HG03066 (cell line): Measurements from ENCODE around the gene PCAT6.
A peak's percentile ranks its signal among the peaks of the same experiment; 100 is the strongest.
"Not testable (repeated sequence)": the region's sequence is repeated elsewhere in the genome, so short reads cannot be mapped to it uniquely, and the experiment has no call there.

Experiments used
- ATAC-seq: cut with Tn5 transposase; IDR thresholded peaks from one replicate; pipeline ENCODE4 v1.9.1; 2021; ENCODE audit warnings: low read depth; ENCODE audit not compliant: unreplicated experiment

PCAT6 gene

DNA sequence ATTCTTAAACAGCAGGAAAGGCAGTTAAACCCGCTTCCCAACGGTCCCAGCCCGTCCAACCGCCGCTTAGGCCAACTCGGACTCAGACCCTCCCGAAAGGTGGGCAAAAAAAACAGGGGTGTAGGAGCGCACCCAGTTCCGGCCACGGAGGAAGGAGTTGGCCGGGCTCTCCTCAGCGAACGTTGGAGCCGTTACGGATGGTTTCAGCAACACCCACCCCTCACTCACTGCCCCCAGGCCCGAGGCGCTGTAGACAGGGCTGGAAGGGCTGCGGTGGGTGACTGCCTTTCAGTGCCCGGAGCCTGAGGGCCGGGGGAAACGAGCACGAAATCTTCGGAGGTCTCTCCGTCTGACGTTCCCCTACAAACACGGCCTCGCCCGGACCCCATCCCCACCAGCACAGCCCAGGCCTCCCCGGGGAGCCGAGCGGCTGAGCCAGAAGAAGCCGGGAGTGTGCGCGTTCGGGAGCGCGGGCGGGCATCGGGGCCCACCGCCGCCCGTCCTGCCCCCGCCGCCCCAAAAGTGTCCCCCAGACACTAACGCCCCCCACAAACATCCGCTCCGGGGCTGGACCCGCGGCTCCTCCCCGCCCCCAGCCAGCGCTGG is 3.8 kb upstream of the PCAT6 start:
- ATAC-seq: no peak

DNA sequence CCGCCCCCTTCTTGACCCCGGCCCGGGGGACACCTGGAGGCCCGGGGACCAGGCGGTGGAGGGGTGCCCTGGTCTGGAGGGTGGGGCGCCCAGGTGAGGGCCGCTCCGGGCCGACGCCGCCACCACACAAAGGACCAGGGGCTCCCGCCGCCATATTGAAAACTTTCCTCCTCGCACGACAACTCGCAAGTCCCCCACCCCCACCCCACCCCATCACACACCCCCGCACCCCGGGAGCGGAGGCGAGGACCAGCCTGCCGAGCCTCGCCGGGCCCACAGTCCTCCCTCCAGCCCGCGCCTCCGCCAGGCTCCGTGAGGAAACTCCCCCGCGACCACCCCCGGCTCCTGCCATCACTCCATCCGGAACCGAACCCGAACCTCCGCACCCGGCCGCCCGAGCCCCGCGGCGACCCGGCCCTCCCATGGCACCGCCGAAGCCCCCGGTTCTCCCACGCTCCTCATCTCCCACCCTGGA is 3.3 kb upstream of the PCAT6 start:
- no peak for ATAC-seq

DNA sequence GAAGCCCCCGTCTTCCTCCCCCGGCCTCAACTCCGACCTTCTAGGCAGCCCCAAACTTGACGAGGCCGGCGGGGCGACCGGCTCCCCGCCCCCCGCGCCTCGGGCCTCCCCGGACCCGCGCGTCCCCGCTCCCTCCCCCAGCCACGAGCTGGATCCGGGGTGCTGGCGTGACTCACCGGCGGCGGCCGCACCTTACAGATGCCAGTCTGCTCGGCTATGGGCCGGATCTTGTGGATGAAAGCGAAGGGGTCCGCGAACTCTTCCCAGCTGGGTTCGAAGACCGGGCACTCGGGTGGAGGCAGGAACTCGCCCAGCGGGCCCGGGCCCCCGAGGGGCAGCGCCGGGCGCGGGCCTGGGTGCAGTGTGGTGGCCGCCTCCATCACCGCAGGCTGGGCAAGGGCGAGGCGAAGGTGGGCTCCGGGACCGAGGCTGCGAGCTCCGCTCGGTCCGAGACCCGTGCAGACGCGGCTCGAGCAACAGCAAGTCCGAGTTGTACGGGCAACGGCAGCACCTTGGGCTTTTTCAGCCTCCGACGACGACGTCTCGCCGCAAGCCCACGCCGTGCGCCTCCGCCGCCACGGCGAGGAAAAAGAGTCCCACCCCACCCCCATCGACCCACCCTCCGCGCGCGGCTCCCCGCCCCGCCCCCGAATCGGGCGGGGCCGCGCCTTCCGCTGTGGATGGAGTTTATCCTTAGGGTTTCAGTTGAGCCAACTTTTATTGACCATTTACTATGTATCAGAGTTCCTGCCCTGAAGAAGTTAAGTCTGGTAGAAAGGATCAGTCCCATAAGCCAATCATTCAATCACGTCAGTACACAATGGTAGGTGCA is 2.6 kb upstream of the PCAT6 start, which contains the start of gene KDM5B:
KDM5B (minus strand) TSS at position 496 of the 832 bp plus-strand sequence; CDS start at position 380, 116 bp downstream.
- ATAC-seq: no peak

DNA sequence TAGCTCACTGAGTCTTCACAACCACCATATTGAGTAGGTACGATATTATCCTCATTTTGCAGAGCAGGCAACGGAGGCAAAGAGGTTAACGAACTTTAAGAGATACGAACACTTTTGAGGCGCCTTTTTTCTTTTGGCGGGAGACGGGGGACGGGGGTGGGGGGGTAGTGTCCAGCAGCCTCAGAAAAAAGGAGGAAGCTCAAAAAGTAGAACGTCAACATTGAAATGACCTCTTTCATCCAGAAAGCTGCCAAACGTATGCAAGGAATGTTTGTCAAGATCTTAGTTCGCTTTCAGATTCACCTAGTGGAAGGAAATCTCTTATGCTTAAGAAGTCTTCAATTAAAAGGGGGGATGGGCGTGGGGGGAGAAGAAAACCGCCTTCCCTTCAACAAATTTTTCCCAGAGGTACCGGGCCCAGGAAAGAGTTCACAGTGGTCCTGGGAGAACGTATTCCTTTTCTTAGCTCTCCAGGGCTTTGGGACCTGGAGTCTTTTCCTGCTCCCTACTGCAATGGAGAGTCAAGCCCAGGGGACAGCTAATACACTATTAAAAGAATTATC is 1.1 kb upstream of the PCAT6 start:
- ATAC-seq: no peak

GRCh38 chr1:202810193-202810614 is 550 bp upstream of the PCAT6 start:
- ATAC-seq: no peak

- peak; percentile 20 for ATAC-seq
These were observed 782 bp downstream of the PCAT6 start for GRCh38 chr1:202811296-202812175.

GRCh38 chr1:202812176-202813026 is 1.6 kb downstream of the PCAT6 start:
- ATAC-seq: no peak

GRCh38 chr1:202815120-202815519 is 4.4 kb downstream of the PCAT6 start:
- ATAC-seq: no peak

DNA sequence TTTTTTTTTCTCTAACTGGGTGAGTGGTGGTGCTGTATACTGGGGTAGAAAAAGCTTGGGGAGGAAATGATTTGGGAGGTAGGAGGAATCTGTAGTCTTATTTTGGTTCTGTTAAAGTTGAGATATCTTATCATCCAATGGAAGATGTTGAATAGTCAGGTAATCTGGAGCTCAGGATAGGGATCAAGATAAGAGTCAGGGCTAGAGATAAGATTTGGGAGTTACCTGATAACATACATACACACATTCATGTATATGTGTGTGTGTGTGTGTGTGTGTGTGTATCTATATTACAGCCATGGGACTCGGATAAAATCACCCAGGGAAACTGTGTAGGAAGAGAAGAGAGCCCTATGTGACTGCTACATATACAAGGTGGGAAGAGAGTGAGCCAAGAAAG is 8.1 kb downstream of the PCAT6 start:
- ATAC-seq: no peak

DNA sequence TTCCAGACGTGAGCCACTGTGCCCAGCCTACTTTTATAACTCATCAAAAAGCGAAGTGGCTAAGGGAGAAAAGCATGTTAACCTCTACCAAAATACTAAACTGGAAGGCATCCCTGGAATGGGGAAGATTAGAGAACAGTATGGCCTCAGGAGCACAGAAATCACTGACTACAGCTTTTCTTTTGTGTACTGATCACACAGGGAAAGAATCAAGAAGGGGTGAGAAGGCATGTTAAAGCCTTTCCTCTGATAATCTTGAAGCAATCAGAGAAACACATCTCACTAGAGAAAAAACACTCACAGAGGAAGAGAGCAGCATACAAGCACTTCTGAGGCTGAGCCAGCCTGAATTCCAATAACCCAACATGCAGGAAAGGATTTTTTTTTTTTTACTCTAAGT is 10.7 kb downstream of the PCAT6 start:
- no peak for ATAC-seq

- no peak for ATAC-seq
These were observed 15.0 kb downstream of the PCAT6 start for GRCh38 chr1:202825748-202826147.

DNA sequence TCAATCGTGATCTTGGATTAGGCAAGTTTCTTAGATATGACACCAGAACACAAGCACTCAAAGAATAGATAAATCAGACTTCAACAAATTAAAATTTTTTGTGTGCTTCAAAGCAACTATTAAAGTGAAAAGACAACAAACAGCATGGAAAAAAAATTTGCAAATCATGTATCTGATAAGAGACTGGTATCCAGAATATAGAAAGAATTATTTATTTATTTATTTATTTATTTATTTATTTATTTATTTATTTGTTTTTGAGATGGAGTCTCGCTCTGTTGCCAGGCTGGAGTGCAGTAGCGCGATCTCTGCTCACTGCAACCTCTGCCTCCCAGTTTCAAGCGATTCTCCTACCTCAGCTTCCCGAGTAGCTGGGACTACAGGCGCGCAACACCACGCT is 18.5 kb downstream of the PCAT6 start:
- not testable (repeated sequence) for ATAC-seq

GRCh38 chr1:202831906-202832305 is 21.2 kb downstream of the PCAT6 start:
- ATAC-seq: no peak

DNA sequence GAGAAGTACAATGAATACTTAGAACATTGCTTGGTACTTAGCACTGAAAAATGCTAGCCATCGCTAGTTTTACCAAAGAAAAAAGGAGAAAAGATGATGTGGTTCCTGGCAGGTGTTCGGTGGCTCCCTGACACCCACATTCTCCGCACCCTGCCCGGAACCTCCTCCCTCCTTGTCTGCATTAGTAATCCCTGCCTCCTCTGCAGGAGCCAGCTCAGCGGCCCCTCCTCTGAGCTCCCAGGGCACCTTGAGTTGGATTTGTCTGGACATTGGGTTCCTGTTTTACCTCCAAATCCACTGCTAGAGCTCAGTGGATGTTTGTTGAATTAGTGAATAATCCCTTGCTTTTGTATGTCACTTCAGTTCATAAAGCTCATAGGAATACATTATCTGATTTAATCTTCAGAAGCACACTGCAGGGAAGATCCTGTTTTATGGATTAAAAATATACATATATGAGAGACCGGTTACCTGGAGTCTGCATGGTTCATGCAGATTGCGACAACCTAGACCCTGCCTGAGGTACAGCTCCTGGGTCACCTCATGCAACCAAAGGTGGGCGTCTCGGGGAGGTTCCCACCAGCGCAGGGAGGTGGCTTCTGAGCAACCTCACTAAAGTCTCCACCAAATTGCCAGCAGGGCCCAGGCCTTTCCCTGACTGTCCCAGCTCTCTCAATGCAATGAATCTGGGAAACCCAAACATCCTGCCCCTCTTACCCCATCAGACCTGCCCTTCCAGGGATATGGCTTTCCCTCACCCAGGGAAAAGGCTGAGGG is 24.2 kb downstream of the PCAT6 start:
- ATAC-seq: no peak

DNA sequence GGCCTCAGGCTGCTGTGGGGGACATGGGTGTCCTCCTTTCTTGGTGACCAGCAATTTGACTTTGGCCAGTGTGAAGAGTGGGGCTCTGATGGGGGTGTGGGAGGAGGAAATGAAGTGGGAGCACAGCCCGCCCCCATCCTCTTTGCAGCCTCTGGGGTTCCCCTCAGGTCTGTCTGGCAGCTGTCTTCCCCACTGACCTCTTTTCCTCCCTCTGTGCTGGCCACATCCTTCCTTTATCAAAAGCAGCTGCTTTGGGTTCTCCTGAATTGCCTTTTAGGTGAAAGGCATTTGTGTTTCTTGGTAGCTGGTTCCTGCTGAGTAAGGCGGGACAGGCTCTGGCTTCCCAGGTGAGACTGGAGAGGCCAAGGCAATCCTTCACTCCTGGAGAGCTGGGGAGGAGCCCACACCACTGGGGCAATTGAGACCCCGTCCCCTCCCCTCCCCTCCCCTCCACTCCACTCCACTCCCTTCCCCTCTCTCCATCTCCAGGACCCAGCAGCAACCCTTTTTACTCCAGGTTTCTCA is 24.9 kb downstream of the PCAT6 start:
- ATAC-seq: no peak

DNA sequence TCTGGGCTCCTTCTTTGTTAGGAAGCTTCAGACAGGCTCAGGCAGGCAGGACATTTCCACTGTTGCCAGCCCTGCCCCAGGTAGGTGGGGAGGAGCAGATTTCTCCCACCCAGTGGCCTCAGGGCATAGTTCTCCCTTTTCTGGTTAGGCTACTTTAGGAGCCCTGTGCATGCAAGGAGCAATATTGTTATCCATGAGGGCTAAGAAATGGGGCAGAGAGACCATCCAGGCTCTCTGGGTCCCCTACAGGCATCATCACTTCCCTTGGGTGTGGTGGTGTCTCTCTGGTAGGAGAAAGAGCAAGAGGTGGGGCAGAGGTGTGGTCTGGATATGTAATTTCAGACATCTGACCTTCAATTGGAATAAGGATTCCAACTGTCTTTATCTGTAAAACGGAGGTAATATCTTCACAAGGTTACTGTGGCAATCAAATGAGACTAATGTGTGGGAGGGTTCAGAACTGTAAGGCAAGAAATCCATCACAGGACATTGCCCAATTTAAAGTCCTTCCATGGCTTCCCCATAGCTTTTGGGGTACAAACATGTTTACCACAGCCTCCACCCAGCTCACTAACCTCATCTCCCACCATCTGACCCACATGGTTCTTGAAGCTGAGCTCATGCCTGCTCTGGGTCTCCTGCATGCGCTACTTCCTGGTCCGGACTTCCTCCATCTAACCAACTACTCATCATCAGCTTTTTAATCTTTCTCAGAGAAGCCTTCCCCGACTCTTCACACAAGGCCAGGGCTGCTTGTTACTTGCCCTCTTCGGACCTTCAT is 26.1 kb downstream of the PCAT6 start:
- ATAC-seq: no peak

- no peak for ATAC-seq
These were observed 27.1 kb downstream of the PCAT6 start for GRCh38 chr1:202837746-202838262.

DNA sequence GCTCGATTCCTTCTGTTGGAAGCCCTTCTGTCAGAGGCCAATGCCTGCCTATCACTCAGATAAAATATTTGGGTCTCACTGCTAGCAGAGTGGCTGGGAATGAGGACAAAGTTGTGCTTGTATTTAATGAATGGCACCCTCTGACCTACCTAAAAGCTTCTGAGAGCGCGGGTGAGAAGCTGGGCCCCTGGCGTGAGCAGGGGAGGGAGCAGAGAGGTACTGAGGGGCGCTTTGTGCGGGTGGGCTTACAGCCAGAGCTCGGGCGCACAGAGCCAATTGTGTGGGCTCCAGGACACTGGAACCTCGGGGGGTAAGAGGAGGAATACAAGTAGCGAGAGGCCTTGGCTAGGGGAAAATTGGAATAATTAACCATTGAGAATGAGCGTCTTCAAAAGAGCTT is 32.3 kb downstream of the PCAT6 start:
- ATAC-seq: no peak
